Type B pancreatic cell (in vitro differentiated cells): ENCODE measurements around the gene THEMIS. TPM values are rescaled to one million over a fixed set of nuclear protein-coding genes. Genes with fewer than 3 reads are reported as not detected.

Experiments used
- DNase-seq: peaks from one replicate; pipeline ENCODE4 v3.0.0; 2021; ENCODE audit warnings: mixed read lengths; ENCODE audit not compliant: unreplicated experiment; ENCODE audit errors: extremely low spot score
- H3K27ac Mint-ChIP-seq: 2 replicates; pipeline ENCODE4 v1.8.0; 2021; ENCODE audit warnings: mild to moderate bottlenecking, mixed read lengths
- H3K27me3 Mint-ChIP-seq: 2 replicates; pipeline ENCODE4 v1.8.0; 2021; ENCODE audit warnings: mixed read lengths
- H3K36me3 Mint-ChIP-seq: 2 replicates; pipeline ENCODE4 v1.8.0; 2021; ENCODE audit warnings: mixed read lengths
- H3K4me1 Mint-ChIP-seq: one replicate; pipeline ENCODE4 v1.8.0; 2021; ENCODE audit warnings: mixed read lengths; ENCODE audit not compliant: unreplicated experiment
- H3K4me3 Mint-ChIP-seq: 2 replicates; pipeline ENCODE4 v1.8.0; 2021; ENCODE audit warnings: mild to moderate bottlenecking, mixed read lengths
- H3K9me3 Mint-ChIP-seq: 2 replicates; pipeline ENCODE4 v1.8.0; 2021; ENCODE audit warnings: mixed read lengths
- total RNA-seq: library from RNA; stranded (reverse); gene quantifications from 2 replicates; pipeline ENCODE4 v1.2.1, GENCODE V29; 2021; ENCODE audit warnings: low replicate concordance
- TF ChIP-seq, protein P1 (sequence below): fragments of 200-600 bp; sonication (generic); conservative IDR thresholded peaks from 2 replicates; pipeline ENCODE4 v1.5.0; 2021; ENCODE audit warnings: antibody characterized with exemption, mild to moderate bottlenecking

The THEMIS gene
- total RNA-seq, 1 donor from 2014 or later, result not detected

DNA sequence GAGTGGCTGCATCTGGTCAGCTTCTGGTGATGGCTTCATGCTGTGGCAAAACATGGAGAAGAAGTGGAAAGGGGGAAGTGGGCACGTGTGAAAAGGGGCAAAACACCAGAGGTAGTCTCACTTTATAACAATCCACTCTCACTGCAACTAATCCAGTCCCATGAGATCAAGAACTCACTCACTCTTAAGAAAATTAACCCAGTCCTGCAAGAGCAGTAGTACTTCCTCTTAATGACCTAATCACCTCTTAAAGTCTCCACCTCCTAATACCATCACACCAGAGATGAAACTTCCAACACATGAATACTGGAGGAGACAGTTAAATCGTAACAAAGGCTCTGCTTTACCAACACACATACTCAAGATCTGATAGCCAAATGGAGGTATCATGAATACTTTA, 152.6 kb downstream of the THEMIS start:
- H3K9me3 Mint-ChIP-seq, result no peaks in the 10 kb centered on the region
- no peaks in the 10 kb centered on the region for H3K27me3 Mint-ChIP-seq
- no peak overlapping the region for H3K4me3 Mint-ChIP-seq
- no peaks in the 10 kb centered on the region for H3K36me3 Mint-ChIP-seq
- TF ChIP-seq, protein P1, sequence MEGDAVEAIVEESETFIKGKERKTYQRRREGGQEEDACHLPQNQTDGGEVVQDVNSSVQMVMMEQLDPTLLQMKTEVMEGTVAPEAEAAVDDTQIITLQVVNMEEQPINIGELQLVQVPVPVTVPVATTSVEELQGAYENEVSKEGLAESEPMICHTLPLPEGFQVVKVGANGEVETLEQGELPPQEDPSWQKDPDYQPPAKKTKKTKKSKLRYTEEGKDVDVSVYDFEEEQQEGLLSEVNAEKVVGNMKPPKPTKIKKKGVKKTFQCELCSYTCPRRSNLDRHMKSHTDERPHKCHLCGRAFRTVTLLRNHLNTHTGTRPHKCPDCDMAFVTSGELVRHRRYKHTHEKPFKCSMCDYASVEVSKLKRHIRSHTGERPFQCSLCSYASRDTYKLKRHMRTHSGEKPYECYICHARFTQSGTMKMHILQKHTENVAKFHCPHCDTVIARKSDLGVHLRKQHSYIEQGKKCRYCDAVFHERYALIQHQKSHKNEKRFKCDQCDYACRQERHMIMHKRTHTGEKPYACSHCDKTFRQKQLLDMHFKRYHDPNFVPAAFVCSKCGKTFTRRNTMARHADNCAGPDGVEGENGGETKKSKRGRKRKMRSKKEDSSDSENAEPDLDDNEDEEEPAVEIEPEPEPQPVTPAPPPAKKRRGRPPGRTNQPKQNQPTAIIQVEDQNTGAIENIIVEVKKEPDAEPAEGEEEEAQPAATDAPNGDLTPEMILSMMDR, result no peak
- no peak overlapping the region for H3K27ac Mint-ChIP-seq
- no peaks in the 10 kb centered on the region for H3K4me1 Mint-ChIP-seq
- DNase-seq, result no peak

DNA sequence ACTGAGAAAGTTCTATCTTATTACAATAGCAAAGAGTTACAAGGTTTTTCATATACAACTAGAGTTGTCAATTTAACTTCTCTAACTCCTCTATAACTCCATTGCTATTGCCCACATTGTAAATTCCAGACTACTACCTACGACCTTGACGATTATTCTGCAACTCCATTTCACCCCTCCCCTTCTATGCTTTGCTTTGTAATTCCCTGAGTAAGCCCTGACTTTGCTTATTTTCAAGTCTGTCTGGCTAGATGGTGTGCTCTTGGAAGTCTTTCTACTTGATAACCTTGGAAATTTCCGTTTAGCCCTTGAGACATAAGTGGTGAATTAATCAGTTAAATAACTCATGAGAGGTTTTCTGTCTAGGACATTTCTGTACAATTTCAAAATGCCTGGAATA, 162.4 kb downstream of the THEMIS start:
- Mint-ChIP-seq H3K9me3 (no peaks in the 10 kb centered on the region), H3K27ac (no peak overlapping the region), H3K4me3 (no peak overlapping the region), H3K4me1 (peaks cover 6% of the 10 kb centered on the region), H3K36me3 (no peaks in the 10 kb centered on the region), H3K27me3 (no peaks in the 10 kb centered on the region)
- TF ChIP-seq, protein P1, result no peak
- no peak for DNase-seq

DNA sequence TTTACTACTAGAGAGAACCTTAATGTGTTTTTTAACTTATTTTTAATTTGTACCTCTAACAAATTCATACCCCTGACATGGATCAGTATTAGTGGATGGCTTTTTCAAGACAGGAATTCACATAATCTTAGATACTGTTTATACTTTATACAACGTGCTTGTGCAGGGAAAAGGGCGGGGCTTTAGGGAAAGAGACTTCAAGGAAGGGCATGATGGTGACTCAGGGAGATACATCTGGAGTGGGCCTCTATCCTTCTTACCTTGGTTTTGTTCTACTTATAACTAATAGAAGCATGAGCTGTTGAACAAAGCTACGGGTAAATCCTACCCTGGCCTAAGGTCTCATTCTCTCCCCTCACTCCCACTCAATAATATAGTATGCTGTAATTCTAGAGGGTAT, 163.1 kb downstream of the THEMIS start:
- H3K27ac Mint-ChIP-seq, result no peak overlapping the region
- no peaks in the 10 kb centered on the region for H3K27me3 Mint-ChIP-seq
- no peak for DNase-seq
- TF ChIP-seq, protein P1, result no peak
- H3K36me3 Mint-ChIP-seq, result no peaks in the 10 kb centered on the region
- no peaks in the 10 kb centered on the region for H3K9me3 Mint-ChIP-seq
- peaks cover 6% of the 10 kb centered on the region for H3K4me1 Mint-ChIP-seq
- H3K4me3 Mint-ChIP-seq, result no peak overlapping the region

DNA sequence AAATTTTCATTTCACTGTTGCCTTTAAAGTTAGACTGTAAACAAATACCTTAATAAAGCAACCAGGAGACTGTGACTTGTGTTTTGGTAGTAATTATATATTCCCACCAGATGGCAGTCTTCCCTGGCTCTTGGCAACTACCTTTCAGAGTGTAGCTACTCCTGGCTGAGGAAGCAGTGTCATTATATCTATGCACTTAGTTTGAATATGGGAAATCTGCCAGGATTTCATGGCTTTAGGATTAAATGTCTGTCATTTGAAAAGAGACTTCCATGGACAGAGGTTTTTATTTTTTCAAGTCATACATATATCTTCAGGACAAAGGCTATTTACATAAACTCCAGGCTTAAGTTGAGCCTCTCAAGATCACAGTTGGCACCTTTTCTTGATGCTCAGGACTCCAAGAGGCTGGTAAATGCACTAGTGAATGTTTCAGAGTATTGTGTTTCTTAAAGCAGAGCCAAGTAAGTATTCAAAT, 163.8 kb downstream of the THEMIS start:
- TF ChIP-seq, protein P1, result peak; percentile 90
- no peak for DNase-seq
- Mint-ChIP-seq H3K4me1 (peaks cover 6% of the 10 kb centered on the region), H3K27me3 (no peaks in the 10 kb centered on the region), H3K9me3 (no peaks in the 10 kb centered on the region), H3K4me3 (no peak overlapping the region), H3K36me3 (no peaks in the 10 kb centered on the region), H3K27ac (no peak overlapping the region)

DNA sequence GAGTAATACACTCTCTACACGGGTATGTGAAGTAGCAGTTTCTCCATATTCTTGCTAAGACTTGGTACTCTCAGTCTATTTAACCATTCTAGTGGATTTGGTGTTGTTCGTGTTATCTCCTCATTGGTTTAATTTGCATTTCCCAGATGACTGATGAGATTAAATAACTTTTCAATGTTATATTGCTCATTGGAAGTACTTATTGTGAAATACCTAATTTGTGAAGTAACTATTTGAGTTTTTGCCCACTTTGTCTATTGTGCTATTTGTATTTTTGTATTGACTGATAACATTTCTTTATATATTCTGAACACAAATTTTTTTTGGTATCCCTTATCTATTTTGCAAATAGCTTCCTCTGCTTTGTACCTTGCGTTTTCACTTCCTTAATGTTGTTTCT, 167.9 kb downstream of the THEMIS start:
- H3K9me3 Mint-ChIP-seq, result no peaks in the 10 kb centered on the region
- H3K4me3 Mint-ChIP-seq, result no peak overlapping the region
- H3K27ac Mint-ChIP-seq, result no peak overlapping the region
- peaks cover 6% of the 10 kb centered on the region for H3K4me1 Mint-ChIP-seq
- no peaks in the 10 kb centered on the region for H3K36me3 Mint-ChIP-seq
- H3K27me3 Mint-ChIP-seq, result peaks cover 11% of the 10 kb centered on the region
- TF ChIP-seq, protein P1, result no peak
- no peak for DNase-seq
